GM20431 (cell line): ENCODE results near the gene MED8.
"Not testable (repeated sequence)": the region's sequence is repeated elsewhere in the genome, so short reads cannot be mapped to it uniquely, and the experiment has no call there.

ENCODE experiments used
- in situ Hi-C: fragments of 300-500 bp; cut with MseI, MboI; formaldehyde crosslinking; loops from one replicate; pipeline ENCODE4 v1.15.0; 2020; ENCODE audit warnings: low sequenced_read_pairs; ENCODE audit not compliant: unreplicated experiment

The MED8 gene

GRCh38 chr1:43422995-43423671 is 33.5 kb upstream of the MED8 start:
- in situ Hi-C loops, result no loop called here

DNA sequence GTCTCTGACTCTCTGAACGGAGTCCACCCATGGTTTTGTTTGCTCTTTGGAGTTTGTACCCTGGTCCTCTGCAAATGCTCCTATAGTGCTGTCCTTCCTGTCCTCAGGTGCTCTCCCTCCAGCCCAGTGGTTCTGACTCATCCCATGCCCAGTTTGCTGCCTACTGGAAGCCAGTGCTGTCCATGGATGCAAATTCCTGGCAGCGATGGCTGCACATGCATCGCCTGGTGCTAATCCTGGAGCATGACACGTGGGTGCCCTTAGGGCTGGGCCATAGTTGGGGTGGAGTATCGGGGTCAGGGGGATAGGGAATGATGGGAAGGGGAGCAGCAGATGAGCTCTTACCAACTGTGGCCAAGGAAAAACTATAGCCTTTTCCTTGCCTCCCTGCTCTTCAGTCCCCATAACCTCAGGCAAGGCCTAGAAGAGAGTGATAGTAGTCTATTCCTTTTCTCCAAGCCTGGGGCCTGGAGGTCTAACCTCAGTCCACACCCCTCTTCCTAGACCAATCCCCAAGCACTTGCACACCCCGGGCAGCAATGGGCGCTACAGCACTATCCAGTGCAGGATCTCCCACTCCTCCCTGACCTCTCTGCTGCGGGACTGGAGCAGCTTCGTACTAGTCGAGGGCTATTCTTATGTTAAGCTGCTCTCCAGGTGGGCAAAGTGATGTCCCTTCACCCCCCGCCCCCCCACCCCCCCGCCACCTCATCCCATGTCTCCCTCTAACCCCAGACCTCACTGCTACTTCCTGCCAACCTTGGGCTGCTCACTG is 32.6 kb upstream of the MED8 start:
- in situ Hi-C loops, result no loop called here

GRCh38 chr1:43421396-43421795 is 31.8 kb upstream of the MED8 start:
- in situ Hi-C loops, result no loop called here

GRCh38 chr1:43420874-43421273 is 31.3 kb upstream of the MED8 start:
- in situ Hi-C loops, result no loop called here

GRCh38 chr1:43419627-43420425 is 30.2 kb upstream of the MED8 start:
- in situ Hi-C loops, result no loop called here

DNA sequence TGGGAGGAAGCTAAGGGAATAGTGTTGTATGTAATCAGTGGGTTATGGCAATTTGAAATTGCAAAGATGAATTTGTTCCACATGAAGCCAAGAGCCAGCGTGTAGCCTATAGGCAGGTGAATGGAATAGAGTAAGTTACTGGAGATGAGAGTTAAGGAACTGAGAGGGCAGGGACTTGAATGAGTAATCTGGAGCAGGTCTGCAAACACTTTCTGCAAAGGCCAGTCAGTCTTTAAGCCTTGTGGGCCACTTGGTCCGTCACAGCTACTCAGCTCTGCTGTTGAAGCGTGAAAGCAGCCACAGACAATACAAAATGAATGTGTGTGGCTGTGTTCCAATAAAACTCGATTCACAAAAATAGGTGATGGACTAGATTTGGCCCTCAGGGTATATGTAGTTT is 29.3 kb upstream of the MED8 start:
- in situ Hi-C loops, result no loop called here

DNA sequence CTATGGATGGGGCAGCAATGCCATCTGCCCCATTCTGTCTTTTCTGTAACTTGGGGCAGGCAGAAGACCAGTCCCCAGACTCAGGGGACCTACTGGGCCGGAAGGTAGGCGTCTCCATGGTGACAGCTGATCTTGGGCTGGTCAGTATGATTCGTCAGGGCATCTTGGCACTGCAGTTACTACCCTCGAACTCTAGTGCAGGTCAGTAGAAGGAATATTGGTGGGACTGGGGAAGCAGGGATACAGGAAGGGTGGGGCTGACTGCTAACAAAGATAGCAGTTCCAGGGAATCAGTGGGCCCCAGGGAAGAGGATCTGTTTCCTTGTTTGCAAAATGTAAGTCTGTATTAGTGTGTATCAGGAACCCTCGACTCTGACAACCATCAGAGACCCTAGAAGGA is 26.3 kb upstream of the MED8 start:
- in situ Hi-C loops, result no loop called here

DNA sequence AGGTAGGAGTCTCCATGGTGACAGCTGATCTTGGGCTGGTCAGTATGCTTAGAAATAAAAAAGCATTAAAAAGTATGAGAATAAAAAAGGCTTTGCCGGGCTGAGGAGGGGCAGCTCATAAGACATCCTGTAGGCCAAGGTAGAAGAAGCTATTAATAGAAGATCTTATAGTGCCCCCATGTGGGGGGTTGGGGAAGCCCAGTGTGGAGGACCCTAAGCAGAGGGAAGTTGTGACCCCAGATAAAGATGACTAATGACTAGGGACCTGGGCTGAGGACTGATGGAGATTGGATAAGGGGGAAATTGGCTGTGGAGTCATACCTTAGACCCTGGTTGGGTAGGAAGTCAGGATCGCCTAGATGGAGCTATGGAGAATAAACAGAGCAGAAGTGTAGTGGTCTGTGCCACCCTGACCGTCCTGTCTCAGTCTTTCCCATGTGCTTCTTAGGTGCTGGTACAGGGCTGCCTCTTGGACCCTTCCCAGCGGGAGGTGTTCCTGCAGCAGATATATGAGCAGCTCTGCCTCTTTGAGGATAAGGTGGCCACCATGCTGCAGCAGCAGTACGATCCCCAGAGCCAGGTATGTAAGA is 25.1 kb upstream of the MED8 start:
- in situ Hi-C loops, result no loop called here

DNA sequence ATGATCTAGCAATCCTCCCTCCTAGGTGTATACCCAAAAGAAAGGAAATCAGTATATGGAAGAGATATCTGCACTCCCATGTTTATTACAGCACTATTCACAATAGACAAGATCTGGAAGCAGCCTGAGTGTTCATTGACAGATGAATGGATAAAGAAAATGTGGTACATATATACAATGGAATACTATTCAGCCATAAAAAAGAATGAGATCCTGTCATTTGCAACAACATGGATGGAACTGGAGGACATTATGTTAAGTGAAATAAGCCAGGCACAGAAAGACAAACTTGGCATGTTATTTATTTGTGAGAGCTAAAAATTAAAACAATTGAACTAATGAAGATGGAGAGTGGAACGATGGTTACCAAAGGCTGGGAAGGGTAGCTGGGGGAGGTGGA is 23.8 kb upstream of the MED8 start:
- in situ Hi-C loops, result not testable (repeated sequence)

DNA sequence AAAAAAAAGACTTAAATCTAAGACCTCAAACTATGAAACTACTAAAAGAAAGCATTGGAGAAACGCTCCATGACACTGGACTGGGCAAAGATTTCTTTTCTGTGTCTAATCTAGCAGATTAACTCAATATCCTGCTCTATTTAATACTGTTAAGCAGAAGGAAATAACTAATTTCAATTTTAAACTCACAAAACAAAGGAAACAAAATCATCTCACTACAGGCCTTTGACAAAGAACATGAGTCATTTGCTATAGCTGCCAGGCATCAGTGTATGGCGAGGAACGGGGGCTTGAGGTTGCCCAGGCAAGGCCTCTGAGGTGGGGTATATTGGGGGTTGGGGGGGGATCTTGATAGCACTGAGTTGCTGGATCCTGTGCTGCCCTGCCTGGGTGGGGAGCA is 21.0 kb upstream of the MED8 start:
- in situ Hi-C loops, result no loop called here

GRCh38 chr1:43405876-43406234 is 16.3 kb upstream of the MED8 start:
- in situ Hi-C loops, result no loop called here

- in situ Hi-C loops, result no loop called here
These were observed 15.7 kb upstream of the MED8 start for GRCh38 chr1:43405219-43405875.

- in situ Hi-C loops, result no loop called here
These were observed 14.8 kb upstream of the MED8 start for GRCh38 chr1:43404353-43404752.

GRCh38 chr1:43402089-43402865 is 12.7 kb upstream of the MED8 start:
- in situ Hi-C loops, result no loop called here

GRCh38 chr1:43400441-43400840 is 10.8 kb upstream of the MED8 start:
- in situ Hi-C loops, result not testable (repeated sequence)

DNA sequence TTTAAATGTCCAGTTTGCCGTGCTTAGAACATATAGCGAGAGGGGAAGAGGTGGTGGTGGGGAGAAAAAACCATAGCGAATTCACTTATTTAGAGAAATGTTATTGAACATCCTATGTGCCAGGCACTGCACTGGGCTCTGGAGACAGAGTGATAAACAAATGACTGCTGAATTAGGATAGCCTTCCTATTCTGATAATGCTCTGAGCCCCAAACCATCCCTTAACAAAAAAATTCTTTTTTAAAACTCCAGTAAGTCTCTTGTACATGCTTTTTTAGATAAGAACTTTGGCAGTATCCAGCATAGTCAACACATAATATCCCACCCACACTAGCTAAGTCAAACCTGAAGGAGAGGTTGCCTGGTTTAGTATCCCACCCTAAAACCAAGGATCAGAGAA is 8.6 kb upstream of the MED8 start:
- in situ Hi-C loops, result no loop called here

DNA sequence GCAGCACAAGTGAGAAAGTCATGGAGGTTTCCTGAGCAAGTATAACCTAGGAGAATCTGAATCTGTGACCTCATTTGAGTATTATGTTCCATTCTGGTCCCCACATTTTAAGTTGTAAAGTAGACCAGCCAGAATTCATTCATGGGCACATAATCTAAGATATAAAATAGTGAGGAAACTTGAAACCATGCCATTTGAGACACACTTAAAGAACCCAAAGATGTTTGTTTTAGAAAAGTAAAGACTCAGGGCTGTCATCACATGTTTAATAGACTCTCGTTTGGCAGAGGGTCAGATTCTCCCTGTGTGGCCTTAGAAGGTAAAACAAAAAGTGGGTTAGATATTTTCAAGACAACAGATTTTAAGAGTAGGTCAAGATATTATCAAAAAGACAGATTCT is 6.5 kb upstream of the MED8 start:
- in situ Hi-C loops, result no loop called here

DNA sequence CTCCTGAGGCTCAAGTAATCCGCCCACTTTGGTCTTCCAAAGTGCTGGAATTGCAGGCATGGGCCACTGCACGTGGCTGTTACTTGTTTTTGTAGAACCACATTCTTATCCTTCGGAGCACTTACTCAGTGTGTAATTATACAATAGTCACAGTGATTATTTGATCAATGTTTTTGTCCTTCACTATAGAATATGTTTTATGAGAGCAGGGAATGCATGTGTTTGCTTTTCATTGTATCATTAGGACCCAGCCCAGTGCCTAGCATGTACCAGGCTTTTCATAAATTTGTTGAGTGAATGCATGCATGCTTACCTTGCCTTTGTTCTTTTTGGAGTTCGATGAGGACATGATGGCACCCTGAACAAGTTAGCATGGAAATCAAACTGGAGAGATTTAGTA is 5.9 kb upstream of the MED8 start:
- in situ Hi-C loops, result no loop called here

- in situ Hi-C loops, result no loop called here
These were observed 3.1 kb upstream of the MED8 start for GRCh38 chr1:43392702-43393101.

DNA sequence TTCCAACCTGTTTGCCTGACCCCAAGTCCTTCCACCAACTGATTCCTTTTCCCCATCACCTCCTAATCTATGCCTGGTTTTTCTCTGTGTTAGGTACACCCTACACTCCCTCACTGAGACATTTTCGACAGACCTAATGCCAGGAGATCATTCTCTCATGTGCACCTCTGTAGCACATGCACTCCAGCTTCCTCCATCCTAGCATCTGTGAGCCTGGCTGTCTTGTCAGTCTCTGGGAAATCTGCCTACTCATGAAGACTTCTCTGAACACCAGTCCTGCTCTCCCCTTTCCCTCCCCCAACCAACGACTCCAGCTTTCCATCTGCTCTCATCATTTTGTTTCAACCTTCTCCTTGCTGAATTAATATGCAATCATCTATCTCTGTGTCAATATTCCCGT is 987 bp downstream of the MED8 start:
- in situ Hi-C loops, result no loop called here
